Left lobe of liver (tissue), 2 donors: Measurements from ENCODE around the gene CPA5. TPM values are rescaled to one million over a fixed set of nuclear protein-coding genes. Genes with fewer than 3 reads are reported as not detected.

Experiments
- ATAC-seq: fragments of 200-7000 bp; cut with Tn5 transposase; one replicate; pipeline ENCODE4 v1.9.1; 2020; ENCODE audit warnings: mild to moderate bottlenecking, moderate library complexity
- DNase-seq: peaks from one replicate; pipeline ENCODE4 v3.0.0-alpha.2; 2020; ENCODE audit warnings: low spot score
- total RNA-seq: library from RNA; stranded (reverse); gene quantifications from one replicate; pipeline ENCODE4 v1.2.1, GENCODE V29; 2021
- donor health status: DM: no; HTN: no; CAD: no; lungs with moderate emphysema.
- donor health status: DM: no; HTN: yes; CAD: no.

Gene CPA5
- total RNA-seq, 1 donor from 2014 or later, result not detected

- no peak for ATAC-seq
- DNase-seq, result no peak
Measured at GRCh38 chr7:130393841-130394411, 49.3 kb downstream of the CPA5 start.

DNA sequence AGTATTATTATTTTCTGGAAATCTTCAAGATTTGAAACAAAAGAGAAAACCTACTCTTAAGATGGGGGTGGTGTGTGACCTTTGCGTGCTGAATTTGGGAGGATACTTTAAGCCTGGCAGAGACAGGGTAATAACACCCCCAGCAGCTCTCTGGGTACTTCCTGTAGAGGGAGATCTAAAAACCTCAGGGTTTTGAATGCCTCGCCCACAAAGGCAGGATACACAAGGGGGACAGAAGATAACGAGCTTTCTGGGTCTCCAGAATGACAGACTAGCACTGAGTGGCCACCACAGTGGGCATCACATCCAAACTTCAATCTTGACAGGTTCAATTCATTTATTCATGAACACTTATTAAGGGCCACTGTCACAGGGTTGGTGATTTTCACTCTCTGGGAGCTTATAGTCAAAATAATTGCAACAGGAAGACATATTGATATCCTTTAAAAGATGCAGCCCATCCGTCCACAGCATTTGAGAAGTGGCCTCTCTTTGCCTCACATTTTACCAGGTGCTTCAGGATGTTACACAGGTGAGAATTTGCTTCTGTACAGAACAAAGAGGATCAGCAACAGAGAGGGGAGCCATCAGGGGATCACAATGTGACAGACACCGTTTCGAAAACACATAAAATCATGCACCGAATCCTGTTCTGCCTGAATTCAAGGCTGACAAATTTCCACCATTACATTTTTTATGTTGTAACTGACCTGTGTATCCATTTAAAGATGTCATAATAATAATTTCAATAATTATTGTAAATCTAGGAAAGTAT lies 50.0 kb downstream of the CPA5 start:
- ATAC-seq (no peak), DNase-seq (no peak)

DNA sequence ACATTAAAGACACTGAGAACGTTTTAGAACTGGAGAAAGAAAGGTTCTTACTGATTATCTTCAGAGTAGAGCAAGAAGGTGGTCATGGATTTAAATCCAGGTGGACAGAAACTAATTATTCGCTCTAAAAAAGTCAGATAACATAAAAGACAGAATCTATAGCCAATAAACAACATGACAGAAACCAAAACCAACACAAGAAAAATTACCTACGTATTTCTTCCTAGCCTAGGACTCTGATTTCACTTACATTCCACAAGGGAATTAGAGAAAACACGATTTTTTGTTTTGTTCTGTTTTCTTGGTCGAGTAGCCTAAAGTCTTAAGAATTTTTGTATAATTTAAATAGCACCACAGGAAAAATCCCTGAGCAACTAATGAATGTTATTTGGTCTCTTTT lies 50.8 kb downstream of the CPA5 start:
- DNase-seq, result no peak

DNA sequence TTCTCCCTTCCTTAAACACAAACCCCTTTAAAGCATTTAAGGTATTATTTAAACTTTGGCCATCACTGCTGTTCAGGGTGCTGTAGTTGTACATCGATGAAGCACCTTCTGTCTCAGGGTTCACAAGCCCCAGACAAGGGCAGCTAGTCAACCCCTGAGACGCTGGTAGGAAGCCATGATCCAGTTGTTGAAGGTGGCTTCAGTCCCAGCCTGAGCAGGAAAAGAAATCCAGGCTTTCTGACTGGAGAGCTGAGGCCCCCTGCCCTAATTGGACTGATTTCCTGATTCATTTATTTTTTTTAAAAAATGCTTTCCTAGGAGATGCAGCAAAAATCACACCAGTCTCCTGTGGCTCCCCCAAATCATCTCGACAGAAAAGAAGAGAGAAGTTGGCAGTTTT lies 51.5 kb downstream of the CPA5 start:
- ATAC-seq (no peak), DNase-seq (no peak)

More for the DNA sequence above, 50.8 kb downstream of the CPA5 start:
- ATAC-seq, result no peak

DNA sequence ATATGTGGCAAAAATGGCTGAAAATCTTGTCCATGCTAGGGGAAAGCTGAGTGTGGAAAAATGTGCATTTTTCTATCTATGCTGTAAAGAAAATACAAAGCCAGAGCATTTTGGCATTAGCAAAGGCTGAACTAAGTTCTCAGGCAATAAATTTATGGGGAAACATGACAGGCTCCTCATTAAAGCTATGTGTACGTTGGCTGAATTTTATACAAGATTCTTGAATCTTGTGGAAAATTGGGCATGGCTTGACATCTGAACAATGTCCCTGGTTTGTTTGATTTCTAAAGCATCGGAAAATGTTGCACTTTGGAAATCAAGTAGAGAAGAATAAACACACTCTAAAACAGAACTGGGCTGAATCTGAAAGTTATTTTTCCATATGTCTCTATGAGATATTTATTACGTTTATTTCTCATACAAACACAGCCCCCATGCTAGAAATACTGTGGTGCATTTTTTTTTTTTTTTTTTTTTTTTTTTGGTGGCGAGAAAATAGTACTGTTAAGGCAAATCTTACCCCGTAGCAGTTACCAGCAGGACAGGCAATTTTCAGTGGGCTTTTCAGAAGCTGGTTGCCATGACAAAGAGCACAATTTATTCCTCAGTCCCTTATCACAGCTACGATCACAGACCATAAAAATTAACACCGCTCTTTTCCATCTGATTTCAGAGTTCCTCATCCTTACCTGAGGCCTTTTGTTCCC lies 52.6 kb downstream of the CPA5 start:
- no peak for DNase-seq
- ATAC-seq, result no peak

GRCh38 chr7:130397758-130398073 lies 53.1 kb downstream of the CPA5 start:
- no peak for ATAC-seq
- no peak for DNase-seq

DNA sequence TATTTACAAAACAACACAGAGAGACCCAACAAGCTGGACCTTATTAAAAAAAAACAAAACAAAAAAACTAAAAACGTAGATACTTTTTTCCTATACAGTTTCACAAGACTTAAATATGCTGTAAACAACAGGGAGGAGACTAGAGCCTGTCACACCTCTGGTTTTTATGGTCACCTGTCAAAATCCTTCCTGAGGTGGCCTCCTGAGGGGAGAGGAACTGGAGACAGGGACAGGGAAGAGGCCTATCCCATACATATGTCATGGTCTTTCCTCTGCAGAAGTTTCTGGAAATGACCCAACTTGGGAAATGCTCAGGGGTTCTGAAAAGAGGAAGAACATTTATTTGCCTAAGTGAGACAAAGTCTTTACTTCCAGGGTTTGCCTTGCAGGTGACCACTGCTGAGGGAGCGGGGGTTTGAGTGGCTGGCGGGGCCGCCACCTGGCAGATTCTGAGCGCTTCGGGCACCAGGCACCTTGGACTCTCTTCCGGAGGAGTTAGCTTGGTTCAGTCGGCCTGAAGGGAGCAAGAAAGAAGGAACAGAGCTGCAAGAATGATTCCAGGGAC lies 54.0 kb downstream of the CPA5 start:
- no peak for DNase-seq
- ATAC-seq, result no peak

DNA sequence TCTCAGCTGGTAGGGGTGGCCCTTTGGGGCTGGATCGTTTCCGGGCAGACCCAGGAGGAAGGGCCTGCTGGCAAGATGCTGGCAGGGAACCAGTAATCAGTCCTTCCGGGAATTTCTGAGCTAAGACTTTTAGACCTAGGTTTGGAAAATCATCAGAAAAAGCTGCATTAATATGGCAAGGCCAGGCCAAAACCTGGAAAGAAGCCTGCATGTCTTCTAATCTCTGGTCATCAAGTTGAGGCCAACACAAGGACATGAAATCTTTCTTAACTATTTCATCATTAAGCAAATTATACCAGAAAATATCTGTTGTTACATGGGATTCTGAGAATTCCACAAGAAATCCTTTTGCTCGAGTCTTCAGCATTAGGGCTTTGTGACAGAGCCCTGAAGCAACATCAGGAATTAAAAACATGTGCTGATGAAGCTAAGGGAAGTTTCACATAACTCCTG lies 55.5 kb downstream of the CPA5 start:
- ATAC-seq (no peak), DNase-seq (no peak)

- DNase-seq, result no peak
- no peak for ATAC-seq
Measured at GRCh38 chr7:130401101-130401500, 56.5 kb downstream of the CPA5 start.

DNA sequence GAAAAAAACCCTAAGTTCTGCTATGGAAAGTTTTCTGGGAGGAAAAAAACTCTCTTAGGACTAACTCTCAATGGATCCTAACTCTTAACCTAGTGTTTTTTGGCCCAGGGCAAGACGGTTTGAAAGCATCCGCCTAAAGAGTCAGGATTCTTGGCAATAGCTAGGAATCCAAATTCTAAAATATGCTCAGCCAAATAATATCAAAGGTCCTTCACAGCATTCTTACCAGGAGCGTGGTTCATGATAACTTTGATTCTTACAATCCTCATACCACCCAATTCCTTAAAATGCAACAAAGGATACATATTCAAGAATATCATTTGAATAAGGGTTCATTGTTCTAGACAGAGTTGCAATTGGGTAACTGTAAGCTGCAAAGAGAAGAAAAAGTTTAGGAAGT lies 57.0 kb downstream of the CPA5 start:
- ATAC-seq, result no peak
- DNase-seq, result no peak

GRCh38 chr7:130405003-130405402 lies 60.4 kb downstream of the CPA5 start:
- DNase-seq (no peak), ATAC-seq (no peak)

DNA sequence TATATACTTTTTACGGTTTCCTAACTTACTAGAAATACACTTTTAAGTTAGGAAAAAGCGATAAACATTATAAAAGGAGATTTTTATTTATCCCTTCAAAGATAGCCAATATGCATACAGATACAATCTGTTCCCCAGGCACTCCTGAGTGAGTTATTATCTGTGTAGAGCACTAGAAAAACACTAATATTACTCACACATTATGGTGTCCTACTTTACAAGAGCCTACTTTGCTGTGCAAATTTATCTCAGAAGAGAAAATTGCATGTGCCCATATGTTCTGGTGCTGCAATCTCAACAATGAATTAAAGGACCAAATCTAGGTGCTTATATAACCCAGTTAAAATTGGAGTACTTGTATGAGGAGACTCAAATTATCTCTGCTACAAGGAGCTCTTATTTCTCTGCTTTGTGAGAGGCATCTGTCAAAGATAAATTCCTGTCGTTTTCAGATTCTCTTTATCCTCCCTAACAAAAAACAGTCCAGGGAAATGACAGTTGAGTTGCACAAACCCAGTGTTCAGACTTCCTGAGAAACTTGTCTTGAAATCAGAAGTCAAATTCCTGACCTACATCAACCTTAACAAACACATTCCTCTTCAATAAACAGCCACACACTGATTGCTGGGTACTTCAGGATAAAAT lies 64.6 kb downstream of the CPA5 start:
- no peak for DNase-seq
- ATAC-seq, result no peak

GRCh38 chr7:130409712-130410072 lies 65.1 kb downstream of the CPA5 start:
- DNase-seq (no peak), ATAC-seq (no peak)

DNA sequence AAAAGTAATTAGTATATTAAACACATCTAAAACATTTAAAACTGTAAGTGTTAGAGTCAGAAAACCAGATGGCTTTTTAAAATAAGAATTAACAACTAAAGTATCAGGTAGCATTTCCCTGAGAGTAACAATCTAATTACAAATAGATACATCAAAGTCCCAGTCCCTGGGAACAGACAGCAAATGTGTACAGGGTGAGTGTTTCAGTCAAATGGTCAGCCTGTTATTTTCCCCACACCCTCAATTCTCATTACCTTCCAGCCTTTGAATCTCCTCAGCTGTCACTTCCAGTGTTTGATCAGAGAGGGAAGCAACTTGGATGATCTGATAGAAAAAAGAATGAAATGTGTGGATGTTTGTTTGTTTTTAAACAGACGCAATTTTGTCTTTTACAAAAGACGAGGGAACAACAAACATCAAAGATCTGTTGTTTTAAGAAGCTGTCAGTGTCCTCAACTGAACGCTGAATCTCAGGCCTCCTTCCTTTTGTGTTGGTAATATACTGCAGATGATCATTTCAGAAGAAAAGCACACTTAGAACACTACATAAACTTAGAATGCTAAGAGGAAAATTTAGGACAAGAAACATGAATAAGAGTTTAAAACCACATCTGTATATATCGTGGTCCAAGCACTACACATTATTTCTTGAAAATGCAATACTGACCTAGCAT lies 66.4 kb downstream of the CPA5 start:
- no peak for ATAC-seq

GRCh38 chr7:130413201-130413600 lies 68.6 kb downstream of the CPA5 start:
- ATAC-seq (no peak), DNase-seq (no peak)

More for the DNA sequence above, 66.4 kb downstream of the CPA5 start:
- DNase-seq, result no peak

GRCh38 chr7:130415006-130415405 lies 70.4 kb downstream of the CPA5 start:
- DNase-seq (no peak), ATAC-seq (no peak)

DNA sequence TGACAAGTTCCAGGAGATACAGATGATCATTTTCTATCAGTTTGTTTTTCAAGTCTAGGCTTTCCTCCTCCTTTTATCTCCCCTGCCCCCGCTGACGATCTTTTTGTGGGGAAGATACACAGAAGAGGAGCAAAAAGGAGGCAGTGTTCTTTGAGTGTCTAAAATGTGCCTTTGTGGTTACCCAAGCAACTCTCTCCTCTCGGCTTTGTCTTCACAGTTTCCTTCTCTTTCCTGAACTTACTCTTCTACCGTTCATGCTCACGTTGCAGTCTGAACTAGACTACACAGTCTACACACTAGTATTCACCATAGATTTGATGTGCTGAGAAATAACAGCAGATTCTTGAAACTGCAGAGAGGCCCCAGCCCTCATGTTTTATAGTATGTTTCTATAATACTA lies 72.6 kb downstream of the CPA5 start:
- no peak for ATAC-seq
- no peak for DNase-seq

GRCh38 chr7:130418306-130418705 lies 73.7 kb downstream of the CPA5 start:
- ATAC-seq (no peak), DNase-seq (no peak)
